Pancreas (tissue), 10 donors: ENCODE results near the gene GPX1. TPM values are rescaled to one million over a fixed set of nuclear protein-coding genes. Genes with fewer than 3 reads are reported as not detected.
A peak's percentile ranks its signal among the peaks of the same experiment; 100 is the strongest.

Experiments
- ATAC-seq, 4 donors: fragments of 200-7000 bp; cut with Tn5 transposase; one replicate each; pipeline versions ENCODE4 v1.8.0 to v1.9.1; 2020; ENCODE audit warnings: mild to moderate bottlenecking in 4 of 4, moderate library complexity in 4 of 4
- DNase-seq, 6 donors: peaks; one replicate each; pipeline ENCODE4 v3.0.0-alpha.2; 2020
- FAIRE-seq: peaks from 2 replicates; lab custom pipeline; 2012; peaks lifted over from hg19 to GRCh38; lab: Jason Lieb, UNC
- H3K27ac ChIP-seq, 4 donors: fragments of 200-600 bp; sonication (generic); 1 replicate in 3 of 4; 2 replicates in 1 of 4; pipeline versions ENCODE4 v1.5.0 to v1.8.0; 2020
- H3K27me3 ChIP-seq, 4 donors: fragments of 200-600 bp; one replicate each; pipeline ENCODE4 v1.8.0; 2021
- H3K36me3 ChIP-seq, 3 donors: fragments of 200-600 bp; sonication (generic) in 1 of 3; one replicate each; pipeline versions ENCODE4 v1.5.0 to v1.8.0; 2020 to 2021
- H3K4me1 ChIP-seq, 3 donors: fragments of 200-600 bp; one replicate each; pipeline ENCODE4 v1.8.0; 2021
- H3K4me3 ChIP-seq, 4 donors: fragments of 200-600 bp; sonication (generic) in 2 of 4; one replicate each; pipeline versions ENCODE4 v1.5.0 to v1.8.0; 2020 to 2021
- H3K9me3 ChIP-seq, 4 donors: fragments of 200-600 bp; one replicate each; pipeline ENCODE4 v1.8.0; 2021
- CTCF ChIP-seq, 4 donors: fragments of 200-600 bp; sonication (generic) in 3 of 4; IDR thresholded peaks; one replicate each; pipeline versions ENCODE4 v1.5.0 to v1.8.0; 2021; ENCODE audit warnings: antibody characterized with exemption in 4 of 4
- WGBS, 2 donors: extraction: QIAGEN DNeasy Blood & Tissue Kit; methylation state at CpG; one replicate each; pipeline ENCODE4 v1.1.7; 2013; 5-methylcytosine and 5-hydroxymethylcytosine counted together
- intact Hi-C, 3 donors: fragments of 100-400 bp; cut with DNase I; formaldehyde crosslinking; loops; one replicate each; pipeline versions ENCODE4 v1.11.1 to v1.14.2; 2022
- polyA plus RNA-seq, 2 donors: library from polyadenylated mRNA; stranded (reverse); fragments of 200-250 nt; gene quantifications; one replicate each; pipeline ENCODE4 v1.2.3, GENCODE V29; 2013
- total RNA-seq, 6 donors: library from RNA; stranded (reverse); fragmentation: NEBNext Ultra II Directional in 4 of 6; extraction: Animal tissue kit (Norgen Biotek cat#: 25700) in 4 of 6; gene quantifications; one replicate each; pipeline versions ENCODE4 v1.2.1 to v1.2.4, GENCODE V29; 2021 to 2023
- donor health status: healthy with polysubstance abuse.
- donor health status: DM: no; HTN: no; CAD: no; lungs with moderate emphysema.
- donor health status: DM: no; HTN: no; CAD: no.
- donor health status: control.
- donor health status: control.
- donor health status: Bipolar disorder and iron deficiency.
- donor health status: DM: yes; HTN: yes; CAD: no.
- donor health status: DM: no; HTN: no; CAD: no.
- donor health status: DM: no; HTN: no; CAD: no.
- donor health status: DM: yes; HTN: yes; CAD: no.

The GPX1 gene
- total and polyA plus RNA-seq, 8 donors: 30.8 to 157 (median 80.0) TPM

- ATAC-seq (peak in 3 of 4 donors; percentile 23 to 37 (median 23)), FAIRE-seq (no peak), DNase-seq (no peak)
- H3K9me3 ChIP-seq: no peaks in the 10 kb centered on the region
- no peaks in the 10 kb centered on the region for H3K4me1 ChIP-seq
- WGBS, 2 donors: 92 to 96% methylated on average over 1 of the region's 1 CpG
- no peak overlapping the region for H3K4me3 ChIP-seq
- no peaks in the 10 kb centered on the region for H3K27me3 ChIP-seq
- TF ChIP-seq CTCF (IDR thresholded peaks at IDR 0.05): no peak
- peaks cover 0 to 27% (median 0%) of the 10 kb centered on the region in 3 donors for H3K36me3 ChIP-seq
- no peak overlapping the region for H3K27ac ChIP-seq
- intact Hi-C loops: no loop called here
Observed at GRCh38 chr3:49377483-49377882, 19.3 kb upstream of the GPX1 start.

GRCh38 chr3:49371946-49372345, 13.8 kb upstream of the GPX1 start:
- Histone ChIP-seq H3K36me3 (peaks cover 0 to 51% (median 0%) of the 10 kb centered on the region in 3 donors), H3K27me3 (no peaks in the 10 kb centered on the region), H3K9me3 (no peaks in the 10 kb centered on the region), H3K27ac (no peak overlapping the region), H3K4me3 (no peak overlapping the region), H3K4me1 (no peaks in the 10 kb centered on the region)
- no peak for TF ChIP-seq CTCF (IDR thresholded peaks at IDR 0.05)
- ATAC-seq: no peak
- no peak for FAIRE-seq
- no peak for DNase-seq
- intact Hi-C loops: no loop called here

GRCh38 chr3:49370585-49371290, 12.6 kb upstream of the GPX1 start:
- peaks cover 0 to 62% (median 0%) of the 10 kb centered on the region in 3 donors for H3K36me3 ChIP-seq
- no peak overlapping the region for H3K4me3 ChIP-seq
- 87 to 92% methylated on average over 6 of the region's 6 CpGs for WGBS, 2 donors
- intact Hi-C loops: no loop called here
- no peak overlapping the region for H3K27ac ChIP-seq
- H3K4me1 ChIP-seq: no peaks in the 10 kb centered on the region
- no peaks in the 10 kb centered on the region for H3K9me3 ChIP-seq
- ATAC-seq: no peak
- FAIRE-seq: no peak
- DNase-seq: no peak
- TF ChIP-seq CTCF (IDR thresholded peaks at IDR 0.05): no peak
- no peaks in the 10 kb centered on the region for H3K27me3 ChIP-seq

GRCh38 chr3:49362561-49362960, 4.4 kb upstream of the GPX1 start:
- intact Hi-C loops: no loop called here
- 83 to 84% methylated on average over 3 of the region's 3 CpGs for WGBS, 2 donors
- no peak for DNase-seq
- no peak for ATAC-seq
- Histone ChIP-seq H3K4me1 (peaks cover 0 to 12% (median 8%) of the 10 kb centered on the region in 3 donors), H3K27ac (no peak overlapping the region), H3K9me3 (no peaks in the 10 kb centered on the region), H3K36me3 (peaks cover 0 to 58% (median 10%) of the 10 kb centered on the region in 3 donors), H3K4me3 (no peak overlapping the region), H3K27me3 (no peaks in the 10 kb centered on the region)
- no peak for FAIRE-seq
- no peak for TF ChIP-seq CTCF (IDR thresholded peaks at IDR 0.05)

- intact Hi-C loops: no loop called here
- no peaks in the 10 kb centered on the region for H3K27me3 ChIP-seq
- H3K36me3 ChIP-seq: peaks cover 0 to 34% (median 10%) of the 10 kb centered on the region in 3 donors
- no peak overlapping the region for H3K4me3 ChIP-seq
- DNase-seq: no peak
- no peak for FAIRE-seq
- no peaks in the 10 kb centered on the region for H3K9me3 ChIP-seq
- H3K27ac ChIP-seq: no peak overlapping the region
- peaks cover 0 to 20% (median 8%) of the 10 kb centered on the region in 3 donors for H3K4me1 ChIP-seq
- 93 to 94% methylated on average over 2 of the region's 2 CpGs for WGBS, 2 donors
- no peak for TF ChIP-seq CTCF (IDR thresholded peaks at IDR 0.05)
- no peak for ATAC-seq
Observed at GRCh38 chr3:49359623-49360022, 1.5 kb upstream of the GPX1 start.
